H1 (cell line): Measurements from ENCODE around the gene ZNF407. TPM values are rescaled to one million over a fixed set of nuclear protein-coding genes. Genes with fewer than 3 reads are reported as not detected.

Experiments used
- CTCF ChIA-PET: fragments of 300-600 bp; sonication (Branson Sonifier 250); formaldehyde crosslinking; loops from one replicate; lab custom pipeline; 2021; ENCODE audit not compliant: partially characterized antibody; lab: Charles Lee
- POLR2A ChIA-PET: fragments of 300-600 bp; sonication (Branson Sonifier 250); formaldehyde crosslinking; loops from one replicate; lab custom pipeline; 2021; ENCODE audit warnings: inconsistent platforms; ENCODE audit not compliant: partially characterized antibody; lab: Charles Lee
- DNase-seq, 2 experiments: peaks; one replicate each; pipeline versions ENCODE4 v3.0.0 to v3.0.0-alpha.2; 2010 to 2022; ENCODE audit warnings: low spot score in 2 of 2, low read depth in 1 of 2, mixed read lengths in 1 of 2
- FAIRE-seq: peaks from 2 replicates; lab custom pipeline; 2011; peaks lifted over from hg19 to GRCh38; lab: Jason Lieb, UNC
- H2AFZ ChIP-seq: 2 replicates; pipeline ENCODE4 v1.8.1; 2012; ENCODE audit warnings: low read length, inconsistent platforms
- H2AK5ac ChIP-seq: 2 replicates; pipeline ENCODE4 v1.6.1; 2013; ENCODE audit warnings: low read depth, low read length
- H2BK120ac ChIP-seq: replicated peaks from 2 replicates; pipeline ENCODE3; 2013; ENCODE audit warnings: low read depth, low read length, inconsistent platforms
- H2BK12ac ChIP-seq: 2 replicates; pipeline ENCODE4 v1.6.1; 2013; ENCODE audit warnings: low read depth, low read length
- H2BK15ac ChIP-seq: 2 replicates; pipeline ENCODE4 v1.6.1; 2013; ENCODE audit warnings: low read length
- H2BK20ac ChIP-seq: 2 replicates; pipeline ENCODE4 v1.6.1; 2013; ENCODE audit warnings: low read length
- H2BK5ac ChIP-seq: 2 replicates; pipeline ENCODE4 v1.6.1; 2013; ENCODE audit warnings: low read depth, low read length
- H3K14ac ChIP-seq: 2 replicates; pipeline ENCODE4 v1.6.1; 2013; ENCODE audit warnings: inconsistent platforms; ENCODE audit not compliant: insufficient read length
- H3K18ac ChIP-seq: 2 replicates; pipeline ENCODE4 v1.6.1; 2013; ENCODE audit warnings: low read length; ENCODE audit errors: extremely low read depth
- H3K23ac ChIP-seq: 2 replicates; pipeline ENCODE4 v1.6.1; 2013; ENCODE audit warnings: inconsistent platforms; ENCODE audit not compliant: insufficient read length
- H3K23me2 ChIP-seq: 2 replicates; pipeline ENCODE4 v1.6.1; 2013; ENCODE audit warnings: low read depth, low read length
- H3K27ac ChIP-seq: 2 replicates; pipeline ENCODE4 v1.6.1; 2011; ENCODE audit warnings: low read depth, low read length, inconsistent platforms
- H3K27me3 ChIP-seq, 4 experiments: replicated peaks in 1 of 4; 1 replicate in 1 of 4; 2 replicates in 3 of 4; pipeline versions ENCODE4 v1.6.1 to v1.8.1; 2011 to 2013; ENCODE audit warnings: low read length in 3 of 4, mild to moderate bottlenecking in 3 of 4, inconsistent platforms in 2 of 4, mixed read lengths in 2 of 4, moderate library complexity in 1 of 4; ENCODE audit not compliant: control insufficient read depth in 3 of 4, insufficient read depth in 3 of 4; ENCODE audit errors: extremely low read depth in 1 of 4
- H3K36me3 ChIP-seq, 4 experiments: 2 replicates each; pipeline versions ENCODE4 v1.6.1 to v1.8.1; 2011 to 2013; ENCODE audit warnings: mild to moderate bottlenecking in 4 of 4, low read length in 3 of 4, moderate library complexity in 2 of 4, control low read depth in 1 of 4, inconsistent platforms in 1 of 4; ENCODE audit not compliant: insufficient read depth in 4 of 4, control insufficient read depth in 2 of 4
- H3K4ac ChIP-seq: replicated peaks from 2 replicates; pipeline ENCODE3; 2013; ENCODE audit warnings: low read length, low read depth, mixed read lengths, inconsistent platforms; ENCODE audit not compliant: insufficient read length
- H3K4me1 ChIP-seq, 4 experiments: replicated peaks in 1 of 4; 1 replicate in 1 of 4; 2 replicates in 3 of 4; pipeline versions ENCODE4 v1.6.1 to v1.8.1; 2011 to 2013; ENCODE audit warnings: low read length in 3 of 4, inconsistent platforms in 2 of 4, mixed read lengths in 1 of 4; ENCODE audit not compliant: insufficient read depth in 4 of 4, control insufficient read depth in 3 of 4
- H3K4me2 ChIP-seq, 2 experiments: 2 replicates each; pipeline versions ENCODE4 v1.6.1 to v1.8.1; 2011 to 2013; ENCODE audit warnings: low read depth in 2 of 2, low read length in 2 of 2, control low read depth in 1 of 2, inconsistent platforms in 1 of 2, mild to moderate bottlenecking in 1 of 2; ENCODE audit not compliant: insufficient read depth in 1 of 2
- H3K4me3 ChIP-seq, 4 experiments: fragments of 200-600, 300-600 bp in 1 of 4; sonication (generic), shearing (Covaris generic), sonication (Bioruptor Twin) in 1 of 4; 2 replicates each; pipeline versions ENCODE4 v1.5.1 to v1.8.1; 2011 to 2016; ENCODE audit warnings: low read length in 4 of 4, low read depth in 3 of 4, control low read depth in 2 of 4, inconsistent platforms in 2 of 4, mild to moderate bottlenecking in 2 of 4, mixed read lengths in 1 of 4, moderate library complexity in 1 of 4; ENCODE audit not compliant: insufficient read depth in 2 of 4; ENCODE audit errors: extremely low read depth in 1 of 4
- H3K56ac ChIP-seq: replicated peaks from 2 replicates; pipeline ENCODE3; 2013; ENCODE audit warnings: low read depth, mild to moderate bottlenecking, mixed read lengths, low read length, inconsistent platforms; ENCODE audit not compliant: insufficient read length
- H3K79me1 ChIP-seq: 2 replicates; pipeline ENCODE4 v1.6.1; 2013; ENCODE audit warnings: low read depth, low read length, control low read depth
- H3K79me2 ChIP-seq, 2 experiments: 2 replicates each; pipeline versions ENCODE4 v1.6.1 to v1.8.1; 2012 to 2013; ENCODE audit warnings: low read length in 2 of 2, mild to moderate bottlenecking in 2 of 2, inconsistent platforms in 1 of 2; ENCODE audit not compliant: insufficient read depth in 2 of 2, control insufficient read depth in 1 of 2
- H3K9ac ChIP-seq, 4 experiments: replicated peaks in 1 of 4; 1 replicate in 1 of 4; 2 replicates in 3 of 4; pipeline versions ENCODE4 v1.6.1 to v1.8.1; 2011 to 2013; ENCODE audit warnings: low read depth in 3 of 4, low read length in 3 of 4, control low read depth in 2 of 4, mild to moderate bottlenecking in 2 of 4, moderate library complexity in 2 of 4, inconsistent platforms in 1 of 4; ENCODE audit errors: extremely low read depth in 1 of 4
- H3K9me3 ChIP-seq, 2 experiments: 2 replicates each; pipeline versions ENCODE4 v1.6.1 to v1.8.1; 2012 to 2013; ENCODE audit warnings: mild to moderate bottlenecking in 2 of 2, moderate library complexity in 2 of 2, control low read depth in 1 of 2, inconsistent platforms in 1 of 2, low read depth in 1 of 2, low read length in 1 of 2, mixed read lengths in 1 of 2; ENCODE audit not compliant: insufficient read depth in 2 of 2
- H4K20me1 ChIP-seq, 2 experiments: replicated peaks in 1 of 2; 2 replicates each; pipeline versions ENCODE3 to v1.8.1; 2011 to 2013; ENCODE audit warnings: inconsistent platforms in 2 of 2, low read length in 2 of 2, mild to moderate bottlenecking in 1 of 2; ENCODE audit not compliant: insufficient read depth in 2 of 2, control insufficient read depth in 1 of 2
- H4K5ac ChIP-seq: 2 replicates; pipeline ENCODE4 v1.6.1; 2013; ENCODE audit warnings: low read length, low read depth, mixed read lengths, inconsistent platforms; ENCODE audit not compliant: insufficient read length
- H4K8ac ChIP-seq: 2 replicates; pipeline ENCODE4 v1.8.0; 2013; ENCODE audit warnings: mild to moderate bottlenecking, moderate library complexity, low read length, inconsistent platforms; ENCODE audit not compliant: insufficient read depth; ENCODE audit errors: extremely low read depth
- H4K91ac ChIP-seq: replicated peaks from 2 replicates; pipeline ENCODE3; 2013; ENCODE audit warnings: low read length, mixed read lengths, inconsistent platforms; ENCODE audit not compliant: insufficient read length
- ATF3 ChIP-seq: IDR thresholded peaks from 2 replicates; pipeline ENCODE4 v1.6.1; 2011; ENCODE audit warnings: low read depth, mild to moderate bottlenecking, low read length; ENCODE audit not compliant: insufficient read depth
- BRCA1 ChIP-seq: IDR thresholded peaks from 2 replicates; pipeline ENCODE4 v1.6.1; 2012; ENCODE audit warnings: low read depth, low read length, improper control_type of control experiment
- CBX8 ChIP-seq: fragments of 300-800, 300-1000 bp; sonication (generic); IDR thresholded peaks from 2 replicates; pipeline ENCODE4 v1.7.1; 2016; ENCODE audit warnings: low read depth, low read length, borderline replicate concordance
- EGR1 ChIP-seq: IDR thresholded peaks from 2 replicates; pipeline ENCODE4 v1.6.1; 2011; ENCODE audit warnings: low read depth, low read length, borderline replicate concordance
- MAX ChIP-seq: IDR thresholded peaks from 2 replicates; pipeline ENCODE4 v1.6.1; 2012; ENCODE audit warnings: inconsistent platforms
- POLR2AphosphoS5 ChIP-seq: IDR thresholded peaks from 2 replicates; pipeline ENCODE4 v1.6.1; 2011; ENCODE audit warnings: low read depth, low read length
- RBBP5 ChIP-seq: IDR thresholded peaks from 2 replicates; pipeline ENCODE4 v1.7.1; 2012; ENCODE audit warnings: low read depth, mild to moderate bottlenecking, inconsistent platforms, low read length, moderate library complexity, borderline replicate concordance
- RXRA ChIP-seq: IDR thresholded peaks from 2 replicates; pipeline ENCODE4 v1.6.1; 2011; ENCODE audit warnings: low read depth, mild to moderate bottlenecking, low read length, moderate library complexity; ENCODE audit not compliant: insufficient read depth
- SIN3A ChIP-seq, 2 experiments: IDR thresholded peaks in 1 of 2; conservative IDR thresholded peaks in 1 of 2; 2 replicates each; pipeline ENCODE4 v1.6.1; 2011 to 2012; ENCODE audit warnings: low read length in 2 of 2, improper control_type of control experiment in 1 of 2, low read depth in 1 of 2, mild to moderate bottlenecking in 1 of 2
- SIRT6 ChIP-seq: IDR thresholded peaks from one replicate; pipeline ENCODE4 v1.7.1; 2012; ENCODE audit warnings: low read length, inconsistent platforms
- SP1 ChIP-seq: IDR thresholded peaks from 2 replicates; pipeline ENCODE4 v1.6.1; 2011; ENCODE audit warnings: low read depth, low read length
- TEAD4 ChIP-seq: IDR thresholded peaks from 2 replicates; pipeline ENCODE4 v1.6.1; 2012; ENCODE audit warnings: low read depth, low read length, inconsistent platforms, mixed read lengths
- WGBS, 2 experiments: shearing (Covaris generic) in 1 of 2; methylation state at CpG; one replicate each; pipeline versions ENCODE4 v1.1.6 to v1.1.7; 2013 to 2015; ENCODE audit warnings: low lambda C conversion rate in 2 of 2, mixed read lengths in 2 of 2, inconsistent platforms in 1 of 2, low coverage in 1 of 2, missing lambda C conversion rate in 1 of 2; ENCODE audit not compliant: insufficient replicate concordance in 2 of 2, insufficient coverage in 1 of 2, insufficient read length in 1 of 2; ENCODE audit errors: extremely low coverage in 1 of 2, missing lambda C conversion rate in 1 of 2; 5-methylcytosine and 5-hydroxymethylcytosine counted together
- polyA plus RNA-seq, 7 experiments: library from polyadenylated mRNA; depleted of rRNA in 3 of 7; stranded (reverse) in 5 of 7; unstranded in 2 of 7; fragments of >200 nt in 5 of 7; fragments of 200-250 nt in 2 of 7; gene quantifications; 1 replicate in 5 of 7; 2 replicates in 1 of 7; 4 replicates in 1 of 7; pipeline versions ENCODE4 v1.2.1 to v1.2.3, GENCODE V29; 2011 to 2013; ENCODE audit warnings: missing spikeins in 2 of 7, mixed read lengths in 2 of 7
- total RNA-seq: library from RNA; stranded (reverse); fragmentation: NEBNext Ultra II Directional; extraction: Animal tissue kit (Norgen Biotek cat#: 25700); gene quantifications from 2 replicates; pipeline ENCODE4 v1.2.1, GENCODE V29; 2021

Gene ZNF407
- total and polyA plus RNA-seq, 2 of the 8 experiments (the other 6 are each of a cell fraction or from before 2014, with no cell fraction given): 1.5 to 6.8 TPM

- CTCF ChIA-PET: interaction anchor here (1.2 kb wide), 1 partner anchor 13 kb away, joined by 3 read pairs; no protein-coding TSS in a partner anchor
- POLR2A ChIA-PET: no interaction called here
- no peak for FAIRE-seq
- TF ChIP-seq MAX (no peak), POLR2AphosphoS5 (no peak), CBX8 (no peak), BRCA1 (no peak), SIRT6 (no peak), SIN3A (conservative IDR thresholded peaks at IDR 0.05 in 1 of 2, IDR thresholded peaks at IDR 0.05 in 1 of 2; ENCODE audit: low read depth in 1 of 2, low read length in 2 of 2) (no peak), EGR1 (no peak), RXRA (no peak), SP1 (no peak), TEAD4 (no peak), ATF3 (no peak), RBBP5 (no peak)
Observed at GRCh38 chr18:75074196-75075015, 476.7 kb downstream of the ZNF407 start.

More at GRCh38 chr18:75074196-75075015, 476.7 kb downstream of the ZNF407 start:
- H3K4me1 ChIP-seq: peaks cover 0 to 4% (median 0%) of the 10 kb centered on the region in 4 experiments; a peak in 2 of 7 replicates
- H3K79me1 ChIP-seq: no peaks in the 10 kb centered on the region
- H3K23ac ChIP-seq: no peak overlapping the region
- WGBS, 2 experiments: 93% methylated on average over 13 of the region's 13 CpGs; no CpG with 5 or more reads in 1 of the 2 experiments
- peaks cover 4 to 7% of the 10 kb centered on the region in 2 experiments; a peak in 2 of 4 replicates for H3K9me3 ChIP-seq
- no peak overlapping the region for H3K27ac ChIP-seq
- no peak overlapping the region for H3K9ac ChIP-seq
- H4K8ac ChIP-seq: no peak overlapping the region
- H4K20me1 ChIP-seq: no peaks in the 10 kb centered on the region
- no peak overlapping the region for H3K14ac ChIP-seq
- no peak overlapping the region for H2BK20ac ChIP-seq
- H3K4ac ChIP-seq: no peak overlapping the region
- H3K36me3 ChIP-seq: no peaks in the 10 kb centered on the region
- H3K27me3 ChIP-seq: no peaks in the 10 kb centered on the region
- H3K23me2 ChIP-seq: no peaks in the 10 kb centered on the region
- no peak overlapping the region for H3K18ac ChIP-seq
- no peak overlapping the region for H3K4me3 ChIP-seq
- H2AFZ ChIP-seq: no peak overlapping the region
- H3K79me2 ChIP-seq: no peaks in the 10 kb centered on the region
- no peak overlapping the region for H3K4me2 ChIP-seq
- H2BK15ac ChIP-seq: no peak overlapping the region
- no peak overlapping the region for H2AK5ac ChIP-seq
- no peak overlapping the region for H2BK12ac ChIP-seq
- no peak overlapping the region for H2BK5ac ChIP-seq
- H2BK120ac ChIP-seq: no peak overlapping the region
- H4K5ac ChIP-seq: no peak overlapping the region
- H4K91ac ChIP-seq: no peak overlapping the region
- DNase-seq: peak in 1 of 2 experiments; percentile 13
- H3K56ac ChIP-seq: no peak overlapping the region
